GM18520 (cell line): ENCODE results near the gene SORL1.

ENCODE experiments used
- ATAC-seq: cut with Tn5 transposase; IDR thresholded peaks from one replicate; pipeline ENCODE4 v1.9.1; 2021; ENCODE audit not compliant: unreplicated experiment

SORL1 gene

DNA sequence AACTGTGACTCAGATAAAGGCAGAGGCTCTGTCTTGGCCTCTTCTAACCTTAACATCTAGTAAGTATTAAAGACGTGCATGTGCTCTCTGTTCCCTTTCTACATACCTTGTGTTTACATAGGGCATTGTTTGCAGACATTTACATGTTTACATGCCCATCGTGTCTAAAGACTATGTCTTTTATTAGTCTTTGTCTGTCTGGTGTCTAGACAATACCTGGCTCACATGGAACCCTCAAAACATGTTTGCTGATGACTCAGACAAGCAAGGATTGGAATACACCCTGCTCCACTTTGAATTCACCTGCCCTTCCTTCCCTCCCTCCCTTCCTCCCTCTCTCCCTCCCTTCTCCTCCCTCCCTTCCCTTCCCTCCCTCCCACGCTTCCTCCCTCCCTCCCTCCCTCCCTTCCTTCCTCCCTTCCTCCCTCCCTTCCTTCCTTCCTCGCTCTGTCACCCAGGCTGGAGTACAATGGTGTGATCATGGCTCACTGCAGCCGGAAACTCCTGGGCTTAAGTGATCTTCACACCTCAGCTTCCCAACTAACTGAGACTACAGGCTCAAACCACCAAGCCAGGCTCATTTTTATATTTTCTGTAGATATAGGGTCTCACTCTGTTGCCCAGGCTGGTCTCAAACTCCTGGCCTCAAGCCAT lies 24.4 kb downstream of the SORL1 start:
- ATAC-seq: no peak

DNA sequence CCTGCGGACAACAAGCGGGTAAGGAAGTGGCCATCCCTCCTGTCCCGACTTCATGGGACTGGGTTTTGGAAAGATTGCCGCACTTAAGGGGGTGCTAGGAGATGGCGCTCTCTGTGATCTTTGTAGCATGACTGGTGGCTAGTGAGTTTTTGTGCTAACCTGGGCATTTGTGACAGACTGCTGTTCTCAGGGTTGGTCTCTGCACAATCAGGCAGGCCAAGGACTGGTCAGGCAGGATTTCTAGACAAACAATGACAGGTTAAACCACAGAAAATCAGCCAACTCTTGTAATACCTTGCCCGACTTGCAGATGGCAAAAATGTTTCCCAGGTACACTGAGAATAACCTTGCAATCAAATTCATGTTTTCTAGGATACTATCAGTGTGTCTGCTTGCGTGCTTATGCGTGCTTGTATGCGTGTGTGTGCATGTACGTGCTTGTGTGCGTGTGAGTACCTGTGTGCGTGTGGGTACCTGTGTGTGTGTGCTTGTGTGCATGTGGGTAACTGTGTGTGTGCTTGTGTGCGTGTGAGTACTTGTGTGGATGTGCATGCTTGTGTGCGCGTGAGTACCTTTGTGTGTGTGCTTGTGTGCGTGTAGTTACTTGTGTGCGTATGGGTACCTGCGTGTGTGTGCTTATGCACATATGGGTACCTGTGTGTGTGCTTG lies 26.2 kb downstream of the SORL1 start:
- ATAC-seq: no peak

DNA sequence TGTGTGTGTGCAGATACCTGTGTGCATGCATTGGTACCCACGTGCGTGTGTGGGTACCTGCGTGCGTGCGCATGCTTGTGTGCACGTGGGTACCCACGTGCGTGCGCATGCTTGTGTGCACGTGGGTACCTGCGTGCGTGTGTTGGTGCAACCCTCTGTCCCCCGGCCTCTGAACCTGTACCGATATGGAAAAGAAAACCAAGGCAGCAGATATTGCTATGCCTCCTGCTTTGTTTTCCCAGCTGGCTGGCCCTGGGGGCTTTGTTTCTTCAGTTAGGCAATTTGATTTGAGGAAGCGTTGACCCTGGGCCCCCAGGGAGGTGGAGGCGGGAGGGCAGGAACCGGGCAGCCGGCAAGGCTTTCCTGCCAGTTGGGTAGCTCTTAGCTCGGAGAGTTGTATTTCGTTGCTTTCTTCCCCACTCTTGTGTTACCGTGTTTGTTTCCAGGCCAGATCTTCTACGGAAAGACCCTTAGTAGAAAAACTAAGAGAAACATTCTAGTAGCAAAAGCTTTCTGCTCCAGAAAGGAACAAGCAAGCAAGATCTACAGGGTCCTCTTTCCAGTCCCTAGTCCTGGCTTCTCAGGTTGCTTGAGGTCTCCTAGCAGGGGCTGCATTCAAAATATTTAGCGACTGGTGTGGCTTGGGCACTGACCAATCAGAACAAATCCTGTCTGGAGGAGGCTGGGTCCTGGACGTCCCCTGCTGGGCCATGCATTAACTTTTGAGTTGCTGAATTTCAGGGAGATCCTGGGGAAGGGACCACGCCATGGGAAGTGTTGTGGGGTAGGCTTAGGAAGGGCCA lies 27.0 kb downstream of the SORL1 start:
- no peak for ATAC-seq

DNA sequence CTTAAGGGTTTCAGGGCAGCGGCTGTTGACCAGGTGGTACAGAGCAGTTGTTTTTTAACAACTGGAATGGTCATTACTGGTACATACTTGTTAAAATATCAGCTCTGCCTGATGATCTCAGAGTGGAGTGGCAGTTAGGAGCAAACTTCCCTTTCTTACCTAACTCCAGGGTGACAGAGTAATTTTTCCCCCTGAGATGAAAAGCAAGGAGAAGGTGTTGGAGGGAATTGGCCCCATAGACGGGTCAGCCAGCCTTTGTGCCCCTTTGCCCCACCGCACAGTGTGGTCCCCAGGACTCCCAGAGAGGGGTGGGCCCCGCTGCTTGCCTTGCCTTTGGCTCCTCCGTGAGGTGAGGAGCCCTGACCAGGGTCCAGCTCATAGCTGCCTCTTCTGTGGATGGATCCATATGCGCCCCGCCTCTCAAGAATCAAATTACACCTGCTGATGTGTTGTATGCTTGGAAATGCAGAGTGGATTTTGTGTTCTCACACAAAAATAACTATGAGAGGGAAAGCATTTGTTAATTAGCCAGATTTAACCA lies 27.7 kb downstream of the SORL1 start:
- no peak for ATAC-seq

DNA sequence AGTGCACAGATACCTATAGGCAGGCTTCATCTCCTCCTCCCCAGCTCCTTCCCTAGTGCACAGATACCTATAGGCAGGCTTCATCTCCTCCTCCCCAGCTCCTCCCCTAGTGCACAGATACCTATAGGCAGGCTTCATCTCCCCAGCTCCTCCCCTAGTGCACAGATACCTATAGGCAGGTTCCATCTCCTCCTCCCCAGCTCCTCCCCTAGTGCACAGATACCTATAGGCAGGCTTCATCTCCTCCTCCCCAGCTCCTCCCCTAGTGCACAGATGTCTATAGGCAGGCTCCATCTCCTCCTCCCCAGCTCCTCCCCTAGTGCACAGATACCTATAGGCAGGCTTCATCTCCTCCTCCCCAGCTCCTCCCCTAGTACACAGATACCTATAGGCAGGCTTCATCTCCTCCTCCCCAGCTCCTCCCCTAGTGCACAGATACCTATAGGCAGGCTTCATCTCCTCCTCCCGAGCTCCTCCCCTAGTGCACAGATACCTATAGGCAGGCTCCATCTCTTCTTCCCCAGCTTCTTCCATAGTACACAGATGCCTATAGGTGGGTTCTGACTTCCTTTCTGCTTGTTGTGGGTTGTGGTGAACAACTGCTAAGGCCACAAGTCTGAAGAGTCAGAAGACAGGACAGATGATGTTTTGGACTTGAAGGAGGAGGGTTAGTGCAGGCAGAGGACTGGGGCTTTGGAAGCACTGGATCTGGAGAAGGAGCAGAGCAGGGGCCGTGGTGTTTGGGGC lies 29.5 kb downstream of the SORL1 start:
- ATAC-seq: peak; percentile 35

DNA sequence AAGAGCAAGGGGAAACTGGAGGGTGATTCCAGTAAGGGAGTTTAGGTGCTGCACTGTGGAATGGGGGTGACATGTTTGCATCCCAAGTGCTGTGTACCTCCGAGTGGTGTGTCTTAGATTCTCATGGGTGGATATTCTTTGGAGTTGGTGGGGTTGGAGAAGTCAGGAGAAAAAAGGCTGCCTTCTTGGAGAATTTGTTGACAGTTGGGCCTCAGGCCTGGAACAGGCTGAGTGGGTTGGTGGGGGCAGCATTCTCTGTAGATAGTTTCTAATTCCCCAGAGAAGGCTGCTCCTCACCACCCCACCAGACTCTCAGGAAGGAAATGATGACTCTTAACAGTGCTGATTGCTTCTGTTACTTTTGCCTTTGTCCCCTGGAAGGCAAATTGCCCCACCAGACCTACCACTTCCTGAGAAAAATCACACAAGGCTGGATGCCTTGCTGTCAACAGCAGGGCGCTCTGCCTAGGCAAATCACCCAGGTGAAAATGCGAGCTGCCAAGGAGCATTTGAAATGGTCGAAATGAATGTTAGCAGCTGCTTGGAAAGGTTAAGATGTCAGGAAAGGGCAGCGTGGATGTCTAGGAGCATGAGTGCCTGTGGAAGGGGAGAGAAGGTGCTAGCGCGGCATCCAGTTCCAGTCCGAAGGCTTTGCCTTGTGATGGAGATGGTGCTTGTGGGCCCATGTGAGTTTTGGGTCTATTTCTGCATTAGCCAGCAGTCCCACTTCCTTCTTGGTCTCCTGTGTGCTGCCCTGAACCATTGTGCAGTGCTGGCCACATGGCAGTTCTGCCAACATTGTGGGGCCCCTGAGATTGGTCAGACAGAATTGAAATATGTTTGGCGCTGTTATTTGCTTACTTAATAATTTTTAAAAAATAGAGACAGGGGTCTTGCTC lies 30.4 kb downstream of the SORL1 start:
- peak; percentile 80 for ATAC-seq

DNA sequence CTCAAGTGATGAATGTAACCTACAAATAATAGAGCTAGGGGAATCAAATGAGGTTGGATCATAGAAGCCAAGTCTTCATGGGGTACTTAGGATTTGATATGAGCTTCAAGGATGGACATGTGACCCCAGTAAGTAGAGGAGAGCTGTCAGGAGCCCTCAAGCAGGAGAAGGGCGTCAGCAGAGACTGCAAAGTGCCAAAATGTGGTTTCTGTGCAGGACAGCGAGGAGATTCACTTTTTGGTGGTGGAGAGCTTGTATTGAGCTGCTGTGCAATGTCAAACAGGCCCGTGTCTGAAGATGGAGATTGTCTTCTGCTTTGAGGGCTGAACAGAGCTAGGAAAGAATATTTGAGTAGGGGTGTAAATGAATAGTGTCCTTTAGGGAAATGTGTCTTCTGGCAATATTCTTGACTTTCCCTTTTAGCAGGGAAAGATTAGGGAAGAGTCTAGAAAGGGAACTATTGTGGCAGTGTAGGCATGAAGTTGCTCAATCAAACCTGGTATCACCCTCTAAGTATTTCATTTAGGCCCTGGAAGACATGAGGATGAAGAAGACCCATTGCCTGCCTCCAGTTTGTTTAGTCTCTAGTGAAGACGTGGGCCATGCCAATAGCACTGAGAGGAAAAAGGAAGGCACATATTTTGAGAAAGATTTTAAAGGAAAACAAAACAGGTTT lies 31.8 kb downstream of the SORL1 start:
- no peak for ATAC-seq

DNA sequence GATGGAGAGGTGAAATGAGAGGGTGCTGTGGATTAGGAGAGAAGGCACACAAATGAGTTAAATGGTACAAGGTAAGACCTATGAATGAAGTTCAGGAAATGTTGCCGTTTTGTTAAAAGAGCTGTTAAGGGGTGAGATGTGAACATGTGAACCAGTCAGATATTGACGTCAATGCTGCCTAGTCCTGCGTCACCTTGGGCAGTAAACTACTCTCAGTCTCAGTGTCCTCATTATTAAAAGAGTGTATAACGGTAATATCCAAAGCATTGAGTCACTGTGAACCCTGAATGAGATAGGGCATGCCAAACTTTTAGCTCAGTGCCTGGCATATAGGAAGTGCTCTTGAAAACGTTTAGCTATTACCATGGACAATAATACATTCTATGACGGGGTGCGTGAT lies 33.1 kb downstream of the SORL1 start:
- ATAC-seq: no peak

DNA sequence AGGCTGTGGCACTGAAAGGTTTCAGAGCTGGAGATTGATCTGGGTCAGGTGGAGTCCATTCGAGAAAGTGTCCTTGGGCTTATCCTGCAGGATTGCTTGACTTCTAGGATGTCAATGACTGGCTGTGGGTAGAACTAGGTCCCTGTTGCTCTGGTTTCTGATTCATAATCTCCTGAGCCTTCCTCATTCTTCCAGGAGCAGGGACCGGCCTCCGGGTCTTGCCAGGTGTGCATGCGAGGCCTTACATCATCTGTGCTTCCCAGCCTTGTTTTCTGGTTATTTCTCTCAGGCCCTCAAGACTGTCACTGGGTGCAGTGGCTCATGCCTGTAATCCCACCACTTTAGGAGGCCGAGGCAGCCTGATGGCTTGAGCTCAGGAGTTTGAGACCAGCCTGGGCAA lies 33.9 kb downstream of the SORL1 start:
- ATAC-seq: no peak

DNA sequence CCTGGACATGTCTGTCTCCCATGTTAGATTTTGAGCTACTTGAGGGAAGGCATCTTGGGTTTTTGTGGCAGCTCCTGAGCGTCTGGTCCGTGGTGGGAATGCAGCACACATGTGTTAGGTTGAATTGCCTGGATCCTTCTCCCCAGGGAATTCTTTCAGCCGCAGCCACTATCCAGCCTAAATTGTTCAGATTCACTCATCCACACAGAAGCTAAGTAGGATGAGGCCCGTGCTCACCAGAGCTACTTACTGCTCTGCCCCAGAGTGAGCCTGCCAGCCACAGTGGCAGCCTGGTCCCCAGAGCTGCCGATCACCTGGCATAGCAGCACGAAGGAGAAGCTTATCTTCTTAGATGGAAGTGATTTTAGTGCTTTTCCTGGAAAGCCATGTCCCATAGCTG lies 35.1 kb downstream of the SORL1 start:
- ATAC-seq: no peak

DNA sequence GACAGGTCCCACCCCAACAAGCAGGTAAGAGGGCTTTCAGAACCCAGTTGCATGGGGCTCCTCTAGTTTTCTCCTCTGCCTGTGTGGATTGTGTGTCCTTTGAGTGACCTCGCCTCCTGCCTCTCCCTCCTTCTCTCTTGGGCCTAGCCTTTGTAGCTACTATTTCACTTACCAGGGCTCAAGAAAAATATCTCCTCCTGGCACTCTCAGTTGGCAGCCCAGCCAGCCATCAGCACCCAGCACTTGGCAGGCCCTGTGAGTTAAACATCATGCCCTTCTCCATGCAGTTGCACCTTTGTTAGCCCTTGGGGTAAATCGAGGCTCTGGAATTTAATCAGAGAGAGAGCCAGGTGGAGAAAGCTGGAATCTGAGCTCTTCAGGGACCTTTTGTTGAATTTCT lies 36.1 kb downstream of the SORL1 start:
- ATAC-seq: no peak

DNA sequence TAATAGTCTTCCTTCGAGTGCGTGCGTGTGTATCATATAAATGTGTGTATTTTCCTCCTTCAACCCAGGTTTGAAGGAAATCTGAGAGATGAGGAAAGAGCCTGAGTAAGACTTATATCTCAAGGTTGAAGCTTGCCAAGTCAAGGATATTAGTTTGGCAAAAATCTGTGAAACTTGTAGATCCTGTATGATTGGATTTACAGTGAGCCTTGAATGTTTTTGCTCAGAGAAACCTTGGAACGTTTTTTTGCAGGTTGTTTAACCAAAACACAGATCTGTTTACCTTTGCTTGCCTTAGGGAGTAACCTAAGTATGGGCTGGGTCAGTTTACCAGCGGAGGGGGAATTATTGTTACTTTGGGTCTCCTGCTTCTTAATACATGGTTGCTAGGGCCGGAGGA lies 36.5 kb downstream of the SORL1 start:
- ATAC-seq: no peak

DNA sequence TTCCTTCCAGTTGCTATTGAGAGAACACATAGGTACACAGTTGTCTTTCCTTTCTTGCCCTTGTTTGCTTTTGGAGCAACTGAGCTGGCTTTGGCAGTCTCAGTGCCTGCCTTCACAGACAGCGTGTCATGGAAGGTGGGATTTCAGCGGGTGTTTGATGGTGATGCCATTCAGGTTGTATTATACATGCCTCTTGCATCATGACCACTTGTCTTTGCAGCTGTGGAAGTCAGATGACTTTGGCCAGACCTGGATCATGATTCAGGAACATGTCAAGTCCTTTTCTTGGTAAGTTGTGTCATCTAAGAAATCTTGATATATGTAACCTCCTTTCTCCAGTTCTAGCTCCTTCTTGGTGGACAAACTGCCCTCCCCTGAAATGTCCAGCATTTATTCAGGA lies 37.7 kb downstream of the SORL1 start:
- no peak for ATAC-seq

DNA sequence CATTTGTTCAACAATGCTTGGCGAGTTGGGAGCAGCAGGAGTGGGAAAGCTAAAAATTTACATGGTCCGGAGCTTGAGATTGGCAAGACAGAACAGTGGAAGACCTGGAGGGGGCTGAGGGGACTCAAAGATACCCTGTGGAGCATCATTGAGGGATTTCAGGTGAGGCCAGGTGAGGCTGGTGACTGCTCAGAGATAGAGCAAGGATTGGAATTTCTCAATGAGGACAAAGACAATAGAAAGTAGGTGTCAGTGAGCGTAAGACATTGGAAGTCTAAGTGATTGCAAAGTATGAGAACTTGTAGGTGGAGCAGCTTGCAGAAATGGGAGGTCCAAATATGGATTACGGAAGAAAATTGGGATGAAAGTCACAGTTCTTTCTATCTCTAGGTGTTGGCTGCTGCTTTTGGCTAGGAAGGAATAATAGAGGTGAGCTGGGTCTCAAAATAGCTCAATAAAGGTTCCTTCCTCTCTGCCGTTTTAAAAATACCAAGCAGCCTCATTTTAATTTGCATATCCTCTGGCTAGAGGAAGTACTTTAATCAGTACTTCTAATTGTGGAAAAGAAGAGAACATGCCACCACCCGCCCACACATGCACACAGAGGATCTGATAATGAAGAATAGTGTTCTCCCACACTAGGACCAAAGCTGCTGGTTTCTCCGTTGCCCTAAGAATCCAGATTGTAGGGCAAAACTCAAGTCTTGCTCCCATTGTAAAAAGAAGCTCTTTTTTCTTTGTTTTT lies 42.4 kb downstream of the SORL1 start:
- no peak for ATAC-seq

DNA sequence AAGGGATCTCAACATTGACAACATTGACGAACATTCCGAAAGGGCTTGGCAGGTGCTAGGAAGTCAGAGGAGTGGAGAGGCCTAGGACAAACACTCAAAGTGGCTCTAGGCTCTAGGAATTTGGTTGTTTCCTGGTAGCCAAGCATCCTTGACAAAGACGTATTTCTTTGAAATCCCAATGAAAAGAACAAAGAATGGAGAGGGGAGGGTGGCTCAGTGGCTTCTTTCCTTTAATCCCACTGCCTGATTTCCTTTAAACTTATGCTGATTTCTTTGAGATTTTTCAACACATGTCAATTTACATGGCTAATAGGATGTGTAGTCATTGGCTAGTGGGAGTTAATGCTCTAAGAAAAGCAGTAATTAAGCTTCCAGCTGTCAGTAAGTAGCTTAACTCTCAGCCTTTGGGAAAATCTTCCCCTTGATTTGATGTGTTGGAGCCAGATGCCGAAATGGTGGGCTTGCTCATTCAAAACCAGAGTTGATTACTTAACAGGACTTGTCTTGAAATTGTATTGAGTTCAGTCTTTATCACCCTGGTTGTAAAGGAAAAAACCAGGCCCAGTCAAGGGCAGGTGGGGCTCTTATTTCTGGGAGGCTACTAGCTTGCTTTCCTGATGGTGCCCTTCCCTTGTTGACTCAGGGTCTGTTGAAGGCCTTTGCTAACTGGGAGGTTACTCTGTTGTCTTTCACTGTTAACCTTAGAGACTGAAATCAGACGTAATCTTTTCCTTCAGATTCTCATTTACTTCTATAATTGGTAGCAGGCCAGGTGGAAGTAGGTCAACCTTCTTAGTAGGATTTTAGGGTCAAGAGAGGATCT lies 45.3 kb downstream of the SORL1 start:
- ATAC-seq: no peak

DNA sequence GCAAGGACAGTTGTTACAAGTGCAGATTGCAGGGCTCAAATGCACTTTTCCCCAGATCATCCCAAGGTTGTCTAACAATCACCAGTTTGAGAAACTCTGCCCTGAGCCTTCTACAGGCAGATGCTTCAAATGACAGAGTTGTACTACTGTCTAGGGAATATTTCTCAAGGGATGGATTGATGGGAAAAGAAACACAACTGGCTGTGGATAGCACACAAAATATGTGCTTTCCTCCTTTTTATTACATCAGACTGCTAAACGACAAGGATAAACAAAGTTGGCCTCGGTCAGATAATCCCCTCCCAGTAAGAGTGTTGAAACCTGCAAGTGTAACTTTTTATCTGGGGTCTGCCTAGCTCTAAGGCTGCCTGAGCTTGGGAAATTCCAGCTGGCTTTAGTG lies 47.3 kb downstream of the SORL1 start:
- ATAC-seq: no peak

DNA sequence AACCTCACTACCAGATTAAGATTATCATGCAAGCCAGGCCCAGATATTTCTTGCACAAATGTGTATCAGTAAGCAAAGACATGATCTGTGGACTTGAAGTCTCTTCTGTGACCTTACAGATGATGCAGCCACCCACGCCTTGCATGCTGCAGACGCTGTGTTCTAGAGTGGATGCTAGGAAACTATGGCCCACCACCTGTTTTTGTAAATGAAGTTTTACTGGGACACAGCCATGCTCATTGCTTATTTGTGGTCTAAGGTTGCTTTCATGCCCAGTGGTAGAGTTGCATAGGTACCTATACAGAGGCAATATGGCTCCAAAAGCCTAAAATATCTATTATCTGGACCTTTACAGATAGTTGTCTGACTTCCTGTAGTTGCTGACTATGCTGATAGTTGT lies 48.2 kb downstream of the SORL1 start:
- ATAC-seq: no peak

DNA sequence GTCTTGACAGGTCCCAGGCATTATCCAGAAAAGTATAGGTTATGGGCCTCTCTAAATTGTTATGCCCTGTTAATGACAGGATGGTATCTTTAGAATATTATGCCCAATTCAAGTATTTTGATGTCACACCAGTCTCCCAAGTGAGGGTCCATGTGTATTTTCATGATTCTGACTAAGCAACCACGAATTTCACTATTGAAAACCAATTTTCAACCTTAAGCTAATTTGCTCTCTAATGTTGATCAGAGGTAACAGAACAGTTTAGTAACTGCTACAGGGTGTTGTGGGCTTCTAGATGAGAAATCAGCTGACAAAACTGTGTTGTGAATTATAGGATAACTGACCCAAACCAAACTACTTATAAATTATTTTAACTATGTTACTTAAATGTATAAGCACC lies 48.6 kb downstream of the SORL1 start:
- ATAC-seq: no peak
